Midbrain (tissue), 1 donor: ENCODE measurements around the gene RNF145.
"Not testable (repeated sequence)": the region's sequence is repeated elsewhere in the genome, so short reads cannot be mapped to it uniquely, and the experiment has no call there.

Experiments
- DNase-seq: peaks from one replicate; lab custom pipeline; 2025; lab: John Stamatoyannopoulos, UW

The RNF145 gene

GRCh38 chr5:159189310-159189709, 20.0 kb downstream of the RNF145 start:
- DNase-seq = no peak

GRCh38 chr5:159187719-159188118, 21.6 kb downstream of the RNF145 start:
- DNase-seq = no peak

- no peak for DNase-seq
Measured at GRCh38 chr5:159186319-159186718, 23.0 kb downstream of the RNF145 start.

GRCh38 chr5:159185773-159186172, 23.6 kb downstream of the RNF145 start:
- no peak for DNase-seq

- no peak for DNase-seq
Measured at GRCh38 chr5:159184858-159185381, 24.4 kb downstream of the RNF145 start.

- no peak for DNase-seq
Measured at GRCh38 chr5:159184236-159184635, 25.1 kb downstream of the RNF145 start.

GRCh38 chr5:159183247-159183646, 26.1 kb downstream of the RNF145 start:
- DNase-seq = no peak

GRCh38 chr5:159182691-159183090, 26.7 kb downstream of the RNF145 start:
- DNase-seq = no peak

GRCh38 chr5:159181651-159182050, 27.7 kb downstream of the RNF145 start:
- no peak for DNase-seq

- no peak for DNase-seq
Measured at GRCh38 chr5:159181152-159181551, 28.2 kb downstream of the RNF145 start.

GRCh38 chr5:159179529-159180305, 29.6 kb downstream of the RNF145 start:
- no peak for DNase-seq

- DNase-seq = no peak
Measured at GRCh38 chr5:159178978-159179377, 30.4 kb downstream of the RNF145 start.

- DNase-seq = no peak
Measured at GRCh38 chr5:159175547-159175946, 33.8 kb downstream of the RNF145 start.

GRCh38 chr5:159174511-159175168, 34.7 kb downstream of the RNF145 start:
- DNase-seq = no peak

GRCh38 chr5:159171274-159171673, 38.1 kb downstream of the RNF145 start:
- DNase-seq = no peak

- no peak for DNase-seq
Measured at GRCh38 chr5:159170021-159170420, 39.3 kb downstream of the RNF145 start.

- no peak for DNase-seq
Measured at GRCh38 chr5:159166416-159166815, 42.9 kb downstream of the RNF145 start.

- no peak for DNase-seq
Measured at GRCh38 chr5:159163701-159164046, 45.7 kb downstream of the RNF145 start.

GRCh38 chr5:159163027-159163700, 46.2 kb downstream of the RNF145 start:
- no peak for DNase-seq

GRCh38 chr5:159161361-159162214, 47.8 kb downstream of the RNF145 start:
- DNase-seq = no peak

GRCh38 chr5:159158553-159159091, 50.7 kb downstream of the RNF145 start:
- DNase-seq = not testable (repeated sequence)

- DNase-seq = no peak
Measured at GRCh38 chr5:159157552-159157951, 51.8 kb downstream of the RNF145 start.
